ENCODE measurements around the gene COL4A3. TPM values are rescaled to one million over a fixed set of nuclear protein-coding genes. Genes with fewer than 3 reads are reported as not detected.

The COL4A3 gene
- total and polyA plus RNA-seq, 2 donors (not counting 3 experiments of a cell fraction or from before 2014, with no cell fraction given): not detected

- no peaks in the 10 kb centered on the region for H3K36me3 ChIP-seq (ENCODE audit: control insufficient read depth in 2 of 2, extremely low read depth in 1 of 2, insufficient read depth in 2 of 2, low read length in 2 of 2)
- H3K4me1 ChIP-seq (ENCODE audit: control insufficient read depth, extremely low read depth, insufficient read depth, low read length): no peaks in the 10 kb centered on the region
- POLR2A ChIA-PET: no interaction called here
- no peak for TF ChIP-seq POLR2AphosphoS5 (IDR thresholded peaks at IDR 0.05; ENCODE audit: insufficient read depth, low read depth, low read length)
- TF ChIP-seq MYC (IDR thresholded peaks at IDR 0.05; ENCODE audit: low read depth, low read length): no peak
- H2AFZ ChIP-seq (ENCODE audit: low read depth, low read length): no peak overlapping the region
- H3K9me3 ChIP-seq (replicated peaks; ENCODE audit: control insufficient read depth, insufficient read depth, low read length): no peaks in the 10 kb centered on the region
- no TSS peak for BruUV-seq (replicated peaks)
- no peak for FAIRE-seq
- DNase-seq (ENCODE audit: low read depth, low spot score): no peak
- no peaks in the 10 kb centered on the region for H3K9me1 ChIP-seq (replicated peaks; ENCODE audit: control insufficient read depth, extremely low read depth, insufficient read depth, low read length)
- no peaks in the 10 kb centered on the region for H4K20me1 ChIP-seq (replicated peaks; ENCODE audit: control insufficient read depth, extremely low read depth, insufficient read depth, low read length)
- dilution Hi-C loops (cut with MboI; ENCODE audit: extremely low pct_ligation_motif_present, low sequenced_read_pairs): no loop called here
- H3K4me2 ChIP-seq (ENCODE audit: insufficient read depth, low read length): no peak overlapping the region
- no peak overlapping the region for H3K4me3 ChIP-seq (replicated peaks in 1 of 3; ENCODE audit: insufficient read depth in 1 of 3, low read depth in 1 of 3, low read length in 3 of 3)
- H3K9ac ChIP-seq (replicated peaks; ENCODE audit: extremely low read depth, insufficient read depth, low read length): no peak overlapping the region
- no peak overlapping the region for H3K27ac ChIP-seq (ENCODE audit: insufficient read depth, low read depth, low read length)
- intact Hi-C loops (cut with micrococcal nuclease): no loop called here
- no peaks in the 10 kb centered on the region for H3K79me2 ChIP-seq (ENCODE audit: control insufficient read depth, insufficient read depth, low read length)
- H3K27me3 ChIP-seq (ENCODE audit: control insufficient read depth in 2 of 2, insufficient read depth in 2 of 2, low read length in 2 of 2): no peaks in the 10 kb centered on the region
- CTCF ChIA-PET: no interaction called here
Observed at GRCh38 chr2:227205701-227206100, 41.3 kb downstream of the COL4A3 start.

GRCh38 chr2:227206406-227206805 is 42.0 kb downstream of the COL4A3 start:
- no TSS peak for BruUV-seq (replicated peaks)
- FAIRE-seq: no peak

More at GRCh38 chr2:227206406-227206805, 42.0 kb downstream of the COL4A3 start:
- intact Hi-C loops (cut with micrococcal nuclease): no loop called here
- Histone ChIP-seq H4K20me1 (replicated peaks; ENCODE audit: control insufficient read depth, extremely low read depth, insufficient read depth, low read length) (no peaks in the 10 kb centered on the region), H3K4me3 (replicated peaks in 1 of 3; ENCODE audit: insufficient read depth in 1 of 3, low read depth in 1 of 3, low read length in 3 of 3) (no peak overlapping the region), H3K36me3 (ENCODE audit: control insufficient read depth in 2 of 2, extremely low read depth in 1 of 2, insufficient read depth in 2 of 2, low read length in 2 of 2) (no peaks in the 10 kb centered on the region), H3K9ac (replicated peaks; ENCODE audit: extremely low read depth, insufficient read depth, low read length) (no peak overlapping the region), H3K27ac (ENCODE audit: insufficient read depth, low read depth, low read length) (no peak overlapping the region), H3K9me1 (replicated peaks; ENCODE audit: control insufficient read depth, extremely low read depth, insufficient read depth, low read length) (no peaks in the 10 kb centered on the region), H3K4me1 (ENCODE audit: control insufficient read depth, extremely low read depth, insufficient read depth, low read length) (no peaks in the 10 kb centered on the region), H3K9me3 (replicated peaks; ENCODE audit: control insufficient read depth, insufficient read depth, low read length) (no peaks in the 10 kb centered on the region), H3K79me2 (ENCODE audit: control insufficient read depth, insufficient read depth, low read length) (no peaks in the 10 kb centered on the region), H2AFZ (ENCODE audit: low read depth, low read length) (no peak overlapping the region), H3K4me2 (ENCODE audit: insufficient read depth, low read length) (no peak overlapping the region), H3K27me3 (ENCODE audit: control insufficient read depth in 2 of 2, insufficient read depth in 2 of 2, low read length in 2 of 2) (no peaks in the 10 kb centered on the region)
- ChIA-PET POLR2A (no interaction called here), CTCF (no interaction called here)
- dilution Hi-C loops (cut with MboI; ENCODE audit: extremely low pct_ligation_motif_present, low sequenced_read_pairs): no loop called here
- no peak for DNase-seq (ENCODE audit: low read depth, low spot score)
- TF ChIP-seq EZH2 (IDR thresholded peaks at IDR 0.05; ENCODE audit: borderline replicate concordance, low read depth, low read length, severe bottlenecking): no peak
- no peak for TF ChIP-seq FOS (IDR thresholded peaks at IDR 0.05; ENCODE audit: borderline replicate concordance, insufficient read depth, low read length)
- TF ChIP-seq MYC (IDR thresholded peaks at IDR 0.05; ENCODE audit: low read depth, low read length): no peak
- TF ChIP-seq JUN (IDR thresholded peaks at IDR 0.05; ENCODE audit: borderline replicate concordance, insufficient read depth, insufficient read length, low read depth): no peak
- TF ChIP-seq POLR2A (IDR thresholded peaks at IDR 0.05; ENCODE audit: low read depth, low read length): no peak
- no peak for TF ChIP-seq GATA2 (IDR thresholded peaks at IDR 0.05; ENCODE audit: insufficient read depth, insufficient read length, low read depth, low read length)
- TF ChIP-seq POLR2AphosphoS5 (IDR thresholded peaks at IDR 0.05; ENCODE audit: insufficient read depth, low read depth, low read length): no peak
- TF ChIP-seq MAX (IDR thresholded peaks at IDR 0.05; ENCODE audit: insufficient read depth, insufficient read length): no peak
- TF ChIP-seq CTCF (IDR thresholded peaks at IDR 0.05; ENCODE audit: extremely low read depth in 1 of 2, insufficient read depth in 1 of 2, low read depth in 1 of 2, low read length in 2 of 2): no peak
